ENCODE results near the gene NRAS.
A peak's percentile ranks its signal among the peaks of the same experiment; 100 is the strongest.

The NRAS gene

DNA sequence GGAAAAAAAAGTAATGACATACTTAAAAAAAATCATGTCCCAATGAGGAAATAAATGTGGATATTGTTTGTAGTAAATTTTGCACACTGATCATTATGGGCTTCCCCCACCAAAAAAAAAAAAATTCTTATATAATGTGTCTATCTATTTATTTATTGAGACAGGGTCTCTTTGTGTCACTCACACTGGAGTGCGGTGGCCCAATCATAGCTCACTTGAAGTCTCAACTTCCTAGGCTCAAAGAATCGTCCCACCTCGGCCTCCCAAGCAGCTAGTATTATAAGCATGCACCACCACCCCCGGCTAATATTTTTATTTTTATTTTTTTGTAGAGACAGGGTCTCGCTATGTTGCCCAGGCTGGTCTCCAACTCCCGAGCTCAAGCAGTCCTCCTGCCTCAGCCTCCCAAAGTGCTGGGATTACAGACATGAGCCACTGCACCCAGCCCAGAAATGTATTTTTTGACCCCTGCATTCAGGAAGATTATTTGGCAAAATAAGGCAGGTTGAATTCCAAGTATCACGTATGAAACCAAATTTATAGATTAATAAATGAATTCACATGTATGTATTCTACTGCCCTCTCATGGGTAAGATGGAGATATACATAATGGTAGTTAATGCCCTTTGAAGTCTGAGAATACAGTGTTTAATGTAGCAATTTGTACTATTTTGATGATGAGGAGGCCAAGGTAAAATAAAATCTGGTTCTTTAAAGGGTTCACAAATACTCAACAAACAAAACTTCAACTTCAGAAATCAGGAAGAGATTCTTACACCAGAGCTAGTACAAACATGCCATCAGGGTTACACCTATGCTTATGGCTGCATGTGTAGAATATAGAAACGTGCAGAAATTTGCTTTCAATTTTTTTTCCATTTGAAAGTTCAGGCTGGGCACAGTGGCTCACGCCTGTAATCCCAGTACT, 45.3 kb downstream of the NRAS start:
- DNase-seq = no peak

DNA sequence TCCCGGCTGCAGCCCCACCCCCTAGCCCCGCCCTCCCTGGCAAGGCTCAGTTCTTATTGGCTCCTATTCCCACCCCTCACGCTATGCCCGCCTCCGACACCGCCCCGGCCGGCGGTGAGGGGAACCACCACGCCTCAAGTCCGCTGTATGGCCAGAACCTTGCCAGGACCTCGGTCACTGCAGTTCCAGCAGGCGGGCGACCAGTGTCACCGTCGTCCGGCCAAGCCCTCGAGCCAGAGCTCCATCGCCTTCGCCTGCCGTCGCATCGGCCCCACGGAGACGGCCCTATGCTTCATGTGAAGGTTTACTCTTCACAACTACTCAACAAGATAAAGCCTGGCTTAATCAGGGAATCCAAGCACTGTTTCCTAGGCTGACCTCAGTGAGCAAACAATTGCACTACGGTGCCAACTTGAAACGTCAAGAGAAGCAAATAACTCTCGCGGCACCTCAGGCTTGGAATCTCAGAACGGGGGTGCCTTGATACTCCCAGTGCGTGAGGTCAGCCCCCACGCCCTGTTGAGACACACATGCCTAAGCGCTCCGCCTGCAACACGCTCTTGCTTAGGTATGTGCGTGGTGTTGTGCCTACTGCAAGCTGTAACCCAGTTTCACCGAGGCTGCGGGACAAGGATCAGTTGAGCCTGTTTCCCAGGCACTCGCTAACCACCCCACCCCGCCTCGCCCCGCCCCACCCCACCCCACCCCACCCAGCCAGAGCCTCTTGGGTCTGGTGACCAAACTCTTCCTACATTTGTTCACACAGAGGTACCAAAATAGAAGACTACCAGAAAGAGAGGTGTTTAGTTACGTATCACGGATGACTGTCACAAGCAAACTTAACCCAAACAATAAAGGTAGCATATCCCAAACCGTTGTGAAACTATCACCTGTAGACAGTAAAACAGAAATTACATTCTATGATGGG, 46.2 kb downstream of the NRAS start:
- DNase-seq = peak; percentile 19

DNA sequence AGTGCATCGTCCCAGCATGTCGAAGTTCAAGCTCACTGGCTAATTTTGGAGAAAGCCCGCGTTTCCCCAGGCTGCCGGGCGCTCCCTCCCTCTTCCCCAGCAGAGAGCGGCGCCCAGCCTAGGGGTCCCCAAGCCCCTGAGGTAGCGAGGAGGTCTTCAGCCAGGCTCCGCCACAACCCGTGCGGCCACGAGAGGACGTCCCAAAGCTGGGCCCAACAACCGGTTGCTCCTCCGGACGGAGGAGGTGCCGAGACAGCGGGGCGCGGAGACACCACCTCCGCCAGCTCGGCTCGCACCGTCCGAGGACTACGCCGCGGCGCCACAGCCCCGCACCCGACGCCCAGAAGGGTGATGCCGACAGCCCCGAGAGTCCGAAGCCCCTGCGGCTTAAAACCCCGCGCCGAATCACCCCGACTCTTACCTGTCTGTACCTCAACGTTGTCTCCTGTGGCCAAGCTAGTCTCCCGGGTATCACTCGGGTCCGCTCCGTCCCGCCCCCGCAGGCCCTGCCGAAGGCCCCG, 46.9 kb downstream of the NRAS start, which contains the start of gene DENND2C:
Gene DENND2C (minus strand): TSS at position 488 of the 521 bp plus-strand sequence. CDS start 44,065 bp downstream, outside the sequence.
- DNase-seq = no peak

DNA sequence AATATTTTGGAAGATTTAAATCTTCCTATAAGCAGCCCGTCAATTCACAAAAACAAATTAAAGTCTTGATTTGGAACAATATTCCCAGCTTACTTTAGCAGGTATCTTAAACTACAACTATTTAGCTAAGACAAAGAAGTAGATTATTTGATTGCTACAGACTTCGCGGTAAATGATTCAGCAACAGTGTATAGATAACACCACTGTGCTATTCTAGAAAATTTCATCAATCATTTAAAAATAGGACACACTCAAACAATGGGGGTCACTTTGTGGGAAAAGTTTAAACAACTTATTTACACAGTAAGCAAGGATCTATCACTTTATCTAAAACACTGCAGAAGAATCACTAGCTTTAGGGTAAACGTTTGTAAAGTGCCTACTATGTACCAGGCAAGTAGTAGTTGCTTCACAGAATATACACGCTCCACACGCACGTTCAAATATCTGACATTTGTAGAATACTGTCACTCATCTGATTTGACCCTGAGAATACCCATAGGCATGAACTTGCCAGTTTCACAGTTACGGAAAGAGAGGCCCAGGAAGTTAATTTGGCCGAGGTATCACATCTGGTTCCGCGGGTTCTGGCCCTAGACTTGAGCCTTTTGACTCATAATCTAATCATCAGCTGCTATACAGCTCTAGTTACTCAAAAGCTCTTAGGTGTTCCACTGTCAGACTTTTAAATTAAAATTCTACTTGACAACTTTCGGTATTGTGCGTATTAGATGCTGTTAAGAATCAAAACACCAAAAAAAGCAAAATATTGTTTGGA, 47.6 kb downstream of the NRAS start:
- no peak for DNase-seq

DNA sequence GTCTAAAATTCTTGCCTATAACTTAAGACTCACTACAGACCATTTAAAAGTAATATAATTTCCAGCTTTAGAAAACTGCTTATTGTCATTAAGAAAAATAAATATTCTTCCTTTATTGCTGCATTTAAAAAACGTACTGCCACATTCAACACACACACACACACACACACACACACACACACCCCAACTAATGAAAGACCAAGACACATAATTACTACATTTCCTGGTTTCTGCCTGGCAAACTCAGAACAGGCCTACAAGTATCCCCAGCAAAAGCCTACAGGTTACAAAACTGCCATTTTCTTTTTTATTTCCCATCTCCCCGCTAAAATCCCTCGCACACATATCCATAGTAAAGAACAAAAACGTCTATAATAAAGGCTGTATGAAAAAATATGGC, 48.2 kb downstream of the NRAS start:
- no peak for DNase-seq

DNA sequence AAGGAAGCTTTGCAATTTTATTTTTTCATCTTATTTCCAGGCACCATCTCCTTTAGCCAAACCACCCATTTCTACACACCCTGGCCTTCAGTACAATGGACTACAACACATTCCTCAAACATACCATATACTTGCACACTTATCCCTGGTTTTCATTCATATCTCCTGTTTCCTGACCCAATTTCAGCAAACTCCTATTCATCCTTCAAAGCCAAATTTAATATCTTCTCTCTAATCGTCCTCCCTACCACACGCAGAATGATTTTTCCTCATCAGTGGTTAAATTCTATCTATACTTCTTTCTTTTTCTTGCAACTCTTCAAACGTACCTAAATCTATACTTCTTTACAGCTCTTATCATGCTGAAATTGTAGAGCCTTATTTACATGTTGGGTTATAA, 49.6 kb downstream of the NRAS start:
- no peak for DNase-seq

DNA sequence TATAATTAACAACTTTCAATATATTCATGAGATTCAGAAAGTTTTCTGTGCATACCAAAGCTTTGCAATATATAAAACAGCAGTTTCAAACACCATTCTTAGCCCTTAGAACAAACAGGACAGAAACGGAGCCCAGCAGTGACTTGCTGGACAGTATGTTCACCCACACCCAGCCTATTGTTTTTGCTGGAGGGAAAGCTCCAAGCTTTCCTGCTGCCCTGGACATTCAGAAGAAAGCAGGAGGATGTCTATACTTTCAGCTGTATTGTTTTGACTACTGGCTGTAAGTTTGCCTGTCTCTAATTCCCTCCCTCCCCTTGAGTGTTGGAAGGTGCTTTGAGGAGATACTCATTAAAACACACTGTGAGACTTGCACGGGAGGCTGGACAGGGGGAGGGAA, 56.3 kb downstream of the NRAS start:
- DNase-seq = no peak
